SH-SY5Y (cell line): ENCODE measurements around the gene LSR.

Experiments
- GATA2 ChIP-seq: IDR thresholded peaks from 2 replicates; pipeline ENCODE4 v1.6.1; 2011; ENCODE audit warnings: mild to moderate bottlenecking, low read depth, low read length
- GATA3 ChIP-seq: IDR thresholded peaks from 2 replicates; pipeline ENCODE4 v1.6.1; 2011; ENCODE audit warnings: low read depth, mild to moderate bottlenecking, low read length, moderate library complexity

Gene LSR

DNA sequence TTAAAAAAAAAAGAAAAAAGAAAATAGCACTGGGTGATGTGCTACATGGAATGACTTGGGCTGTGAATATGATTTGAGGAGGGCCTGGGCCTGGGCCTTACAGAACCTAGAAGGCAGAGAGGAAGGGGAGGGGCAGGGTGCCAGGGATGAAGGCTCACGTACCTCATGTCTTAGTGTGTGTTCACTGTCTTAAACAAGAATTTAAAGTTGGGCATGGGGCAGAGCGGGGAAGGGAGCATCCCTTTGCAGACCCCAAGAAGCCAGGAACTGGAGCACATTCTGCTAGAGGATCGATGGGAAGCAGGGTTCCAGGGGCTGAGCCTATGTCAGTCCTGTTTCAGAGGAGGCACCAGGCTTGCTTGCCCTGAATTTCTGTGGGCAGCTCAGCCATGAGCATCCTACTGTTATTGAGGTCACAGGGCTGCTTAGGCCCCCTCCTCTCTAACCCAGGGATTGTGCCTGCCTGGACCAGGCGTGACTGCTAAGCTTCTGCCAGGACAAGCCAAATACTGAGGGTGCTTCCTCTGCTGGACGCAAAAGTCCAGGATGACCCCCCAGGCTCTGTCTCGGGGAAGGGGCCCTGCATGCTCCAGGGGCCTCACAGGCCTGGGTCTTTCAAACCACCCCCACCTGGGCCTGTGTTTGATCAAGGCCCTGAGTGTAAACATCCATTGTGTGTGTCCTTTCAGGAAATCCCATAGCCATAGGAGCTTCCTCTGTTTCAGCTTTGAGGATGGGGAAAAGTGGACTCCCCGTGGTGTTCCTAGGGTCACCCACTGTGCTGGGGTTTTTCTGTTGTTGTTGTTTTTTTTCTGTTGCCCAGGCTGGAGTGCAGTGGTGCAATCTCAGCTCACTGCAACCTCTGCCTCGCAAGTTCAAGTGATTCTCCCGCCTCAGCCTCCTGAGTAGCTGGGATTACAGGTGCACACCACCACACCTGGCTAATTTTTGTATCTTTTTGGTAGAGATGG is 4.8 kb downstream of the LSR start:
- TF ChIP-seq GATA3 = no peak
- TF ChIP-seq GATA2 = no peak

DNA sequence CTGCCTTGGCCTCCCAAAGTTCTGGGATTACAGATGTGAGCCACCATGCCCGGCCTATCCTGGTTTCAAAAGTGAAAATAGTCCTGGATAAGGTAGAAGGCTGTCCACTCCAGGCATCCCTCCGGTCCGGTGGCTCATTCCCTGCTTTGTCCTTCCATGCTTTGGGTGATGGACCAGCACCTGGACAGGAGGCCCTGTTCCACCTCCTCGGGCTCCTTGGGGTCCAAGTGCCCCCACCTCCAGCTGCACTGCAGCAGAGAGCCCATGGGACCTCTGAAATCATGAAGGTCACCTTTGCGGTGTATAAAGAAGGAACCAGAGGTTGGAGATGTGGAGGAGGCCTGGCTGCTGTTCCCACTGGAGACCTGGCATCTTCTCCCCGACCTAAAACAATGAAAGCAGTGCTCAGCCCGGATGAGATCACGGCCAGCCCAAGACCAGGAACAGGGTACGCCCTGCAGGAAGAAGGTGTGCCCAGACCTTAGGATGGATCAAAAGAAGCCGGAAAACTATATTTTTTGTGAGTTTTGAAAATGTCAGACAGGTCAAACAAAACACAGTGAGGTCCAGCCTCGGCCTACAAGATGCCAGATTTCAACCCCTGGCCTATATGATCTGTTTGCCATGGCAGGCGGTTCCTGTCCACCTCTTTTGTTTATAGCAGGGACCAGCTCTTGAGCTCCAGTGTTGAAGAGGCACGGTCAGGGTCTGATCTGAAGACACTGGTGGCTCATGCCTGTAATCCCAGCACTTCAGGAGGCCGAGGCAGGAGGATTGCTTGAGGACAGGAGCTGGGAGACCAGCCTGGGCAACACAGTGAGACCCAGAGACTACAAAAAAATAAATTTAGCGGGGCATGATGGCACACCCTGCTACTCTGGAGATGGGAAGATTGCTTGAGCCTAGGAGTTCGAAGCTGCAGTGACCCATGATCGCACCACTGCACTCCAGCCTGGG is 5.8 kb downstream of the LSR start:
- TF ChIP-seq GATA3 (no peak), GATA2 (no peak)

DNA sequence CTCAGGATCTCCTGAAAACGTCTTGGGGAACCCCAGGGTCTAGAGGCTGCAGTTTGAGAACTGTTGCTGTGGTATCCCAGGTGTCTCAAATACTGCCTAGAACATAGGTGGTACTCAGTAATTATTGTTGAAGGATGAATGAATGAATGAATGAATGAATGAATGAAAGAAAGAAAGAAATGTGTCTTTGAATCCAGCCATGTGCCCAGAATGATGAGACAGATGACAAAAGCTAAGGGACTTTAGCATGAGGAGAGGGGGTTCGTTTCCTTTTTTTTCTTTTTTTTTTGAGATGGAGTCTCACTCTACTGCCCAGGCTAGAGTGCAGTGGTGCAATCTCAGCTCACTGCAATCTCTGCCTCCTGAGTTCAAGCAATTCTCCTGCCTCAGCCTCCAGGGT is 7.8 kb downstream of the LSR start:
- TF ChIP-seq GATA3 = no peak

DNA sequence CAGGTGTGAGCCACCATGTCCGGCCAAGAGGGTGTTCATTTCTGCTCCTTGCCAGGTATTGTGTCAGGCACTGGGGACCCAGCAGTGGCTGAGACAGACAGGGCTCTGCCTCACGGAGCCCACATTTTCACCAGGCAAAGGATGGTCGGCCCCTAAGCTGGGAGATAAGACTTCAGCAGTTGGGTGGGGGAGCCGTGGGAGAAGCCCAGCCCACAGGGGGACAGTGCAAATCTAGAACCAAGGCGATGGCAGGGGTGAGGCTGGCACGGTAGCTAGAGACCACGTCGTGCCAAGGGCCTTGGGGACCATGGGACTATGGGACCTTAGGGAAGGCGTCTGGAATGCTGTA is 8.3 kb downstream of the LSR start:
- TF ChIP-seq GATA2 (no peak), GATA3 (no peak)

- TF ChIP-seq GATA2 = no peak
- TF ChIP-seq GATA3 = no peak
Measured at GRCh38 chr19:35260694-35261304, 12.0 kb downstream of the LSR start.

- TF ChIP-seq GATA2 (no peak), GATA3 (no peak)
Measured at GRCh38 chr19:35261356-35262100, 12.7 kb downstream of the LSR start.

GRCh38 chr19:35262101-35262761 is 13.4 kb downstream of the LSR start:
- TF ChIP-seq GATA2 (no peak), GATA3 (no peak)

- no peak for TF ChIP-seq GATA2
- no peak for TF ChIP-seq GATA3
Measured at GRCh38 chr19:35264268-35265125, 15.7 kb downstream of the LSR start.

GRCh38 chr19:35265126-35265899 is 16.5 kb downstream of the LSR start:
- TF ChIP-seq GATA3 (no peak), GATA2 (no peak)

GRCh38 chr19:35265900-35266519 is 17.2 kb downstream of the LSR start:
- TF ChIP-seq GATA3 (no peak), GATA2 (no peak)

DNA sequence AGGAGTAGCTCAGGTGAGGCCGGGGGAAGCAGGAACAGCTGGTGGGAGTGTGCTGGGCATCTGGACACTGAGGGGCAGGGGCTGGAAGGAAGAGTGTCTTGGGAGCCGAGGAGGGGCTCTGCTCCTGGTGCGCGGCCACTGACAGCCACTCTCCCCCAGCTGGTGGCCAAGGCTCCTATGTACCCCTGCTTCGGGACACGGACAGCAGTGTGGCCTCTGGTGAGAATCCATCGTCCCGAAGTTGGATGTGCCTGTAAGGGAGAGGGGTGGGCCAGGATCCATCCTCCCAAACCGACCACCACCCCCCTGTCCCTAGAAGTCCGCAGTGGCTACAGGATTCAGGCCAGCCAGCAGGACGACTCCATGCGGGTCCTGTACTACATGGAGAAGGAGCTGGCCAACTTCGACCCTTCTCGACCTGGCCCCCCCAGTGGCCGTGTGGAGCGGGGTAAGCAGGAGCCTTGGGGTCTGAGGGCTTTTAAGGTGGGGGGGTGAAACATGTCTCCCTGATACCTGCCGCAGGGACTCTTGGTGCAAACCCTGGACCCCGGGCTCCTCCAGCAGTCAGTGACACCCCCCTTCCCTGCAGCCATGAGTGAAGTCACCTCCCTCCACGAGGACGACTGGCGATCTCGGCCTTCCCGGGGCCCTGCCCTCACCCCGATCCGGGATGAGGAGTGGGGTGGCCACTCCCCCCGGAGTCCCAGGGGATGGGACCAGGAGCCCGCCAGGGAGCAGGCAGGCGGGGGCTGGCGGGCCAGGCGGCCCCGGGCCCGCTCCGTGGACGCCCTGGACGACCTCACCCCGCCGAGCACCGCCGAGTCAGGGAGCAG is 17.9 kb downstream of the LSR start:
- TF ChIP-seq GATA3 = no peak
- TF ChIP-seq GATA2 = no peak
